NCI-H2227 treated with DMSO at 0.1 percent for 48 hours (cell line): ENCODE data around the gene PPM1B.
"Not testable (repeated sequence)": the region's sequence is repeated elsewhere in the genome, so short reads cannot be mapped to it uniquely, and the experiment has no call there.

Source experiments
- DNase-seq: peaks from one replicate; lab custom pipeline; 2025; lab: John Stamatoyannopoulos, UW

PPM1B gene

DNA sequence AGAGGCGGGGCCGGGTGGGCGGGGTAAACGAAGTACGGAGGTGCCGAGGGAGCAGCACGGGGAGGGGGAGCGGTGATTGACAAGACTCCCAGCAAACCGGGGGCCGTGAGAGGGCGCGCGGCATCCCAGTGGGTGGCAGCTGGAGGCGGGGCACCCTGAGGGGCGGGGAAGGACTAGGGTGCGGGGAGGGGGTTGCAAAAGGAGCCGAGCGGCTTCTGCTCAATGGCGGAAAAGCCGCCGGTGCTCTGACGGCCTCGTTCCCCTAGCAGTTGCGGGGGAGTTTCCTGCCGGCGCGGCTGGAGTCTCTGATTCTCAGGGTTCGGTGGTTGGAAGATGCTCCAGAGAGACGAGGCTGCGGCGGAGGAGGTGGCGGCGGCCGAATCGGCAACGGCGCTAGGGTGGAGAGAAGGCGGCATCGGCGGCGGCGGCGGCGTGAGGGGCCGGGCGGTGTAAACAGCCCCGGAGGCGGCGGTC, at the start of gene PPM1B:
Gene PPM1B (plus strand): TSS at position 195 of the 474 bp plus-strand sequence. CDS start 32,325 bp downstream, outside the sequence.
- no peak for DNase-seq

DNA sequence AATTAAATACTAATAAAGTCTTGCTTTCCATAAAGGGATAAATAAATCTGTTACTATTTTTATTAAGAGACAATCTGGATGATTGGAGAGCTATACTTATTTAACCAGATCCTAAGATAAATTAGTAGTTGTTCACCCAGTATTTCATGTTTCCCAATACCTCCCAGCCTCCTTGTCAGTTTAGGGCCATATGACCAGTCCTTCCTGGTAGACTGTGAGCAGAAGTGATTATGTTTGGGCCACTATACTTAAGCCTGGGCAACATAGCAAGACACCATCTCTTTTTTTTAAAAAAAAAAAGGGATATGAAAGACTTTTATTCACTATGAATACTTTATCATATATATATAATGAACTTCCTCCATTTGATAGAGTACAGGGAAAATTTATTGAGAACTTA, 48.8 kb upstream of the PPM1B start:
- DNase-seq = no peak

DNA sequence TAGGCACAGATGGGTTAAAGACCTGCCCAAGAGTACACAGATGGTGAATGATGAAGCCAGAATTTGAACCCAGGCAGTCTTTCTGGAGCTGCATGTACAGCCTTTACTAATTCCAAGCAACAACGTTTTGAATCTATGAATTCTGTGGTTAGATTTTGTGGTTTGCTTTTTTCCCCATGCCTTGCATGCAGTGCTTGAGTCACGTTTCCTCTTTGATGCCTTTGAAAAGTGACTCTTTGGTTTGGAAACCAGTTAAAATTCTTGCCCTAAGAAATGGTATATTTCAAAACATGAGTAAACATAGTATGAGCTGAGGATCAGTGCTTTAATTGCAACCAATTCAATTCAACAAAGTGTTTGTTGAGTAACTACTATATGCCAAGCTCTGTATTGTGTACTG, 48.2 kb upstream of the PPM1B start:
- DNase-seq = no peak

DNA sequence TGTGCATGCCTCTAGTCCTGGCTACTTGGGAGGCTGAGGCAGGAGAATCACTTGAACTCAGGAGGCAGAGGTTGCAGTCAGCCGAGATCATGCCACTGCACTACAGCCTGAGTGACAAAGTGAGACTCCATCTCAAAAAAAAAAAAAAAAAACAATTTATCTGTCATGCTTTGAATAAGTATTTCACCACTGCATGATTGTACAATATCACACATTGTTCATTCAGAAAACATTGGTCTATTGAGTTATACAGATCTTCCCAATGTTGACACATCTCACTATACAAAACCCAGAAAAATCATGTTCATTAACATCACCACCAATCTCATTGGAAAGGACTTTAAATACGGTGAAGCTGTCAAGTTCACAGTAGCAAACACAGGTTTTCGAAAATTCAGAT, 46.8 kb upstream of the PPM1B start:
- DNase-seq = no peak

DNA sequence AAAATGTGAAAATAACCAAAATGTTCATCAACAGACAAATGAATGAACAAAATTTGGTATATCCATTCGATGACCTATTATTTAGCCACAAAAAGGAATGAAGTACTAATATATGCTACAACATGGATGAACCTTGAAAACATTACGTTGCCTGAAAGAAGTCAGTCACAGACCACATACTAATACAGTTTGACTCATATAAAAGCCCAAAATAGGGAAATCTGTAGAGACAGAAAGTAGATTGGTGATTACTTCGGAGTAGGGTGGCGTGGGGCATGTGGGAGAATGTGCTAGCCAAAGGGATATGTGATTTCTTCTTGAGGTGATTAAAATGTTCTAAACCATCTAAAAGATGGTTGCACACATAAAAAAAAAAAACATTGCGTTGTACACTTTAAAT, 44.2 kb upstream of the PPM1B start:
- no peak for DNase-seq

DNA sequence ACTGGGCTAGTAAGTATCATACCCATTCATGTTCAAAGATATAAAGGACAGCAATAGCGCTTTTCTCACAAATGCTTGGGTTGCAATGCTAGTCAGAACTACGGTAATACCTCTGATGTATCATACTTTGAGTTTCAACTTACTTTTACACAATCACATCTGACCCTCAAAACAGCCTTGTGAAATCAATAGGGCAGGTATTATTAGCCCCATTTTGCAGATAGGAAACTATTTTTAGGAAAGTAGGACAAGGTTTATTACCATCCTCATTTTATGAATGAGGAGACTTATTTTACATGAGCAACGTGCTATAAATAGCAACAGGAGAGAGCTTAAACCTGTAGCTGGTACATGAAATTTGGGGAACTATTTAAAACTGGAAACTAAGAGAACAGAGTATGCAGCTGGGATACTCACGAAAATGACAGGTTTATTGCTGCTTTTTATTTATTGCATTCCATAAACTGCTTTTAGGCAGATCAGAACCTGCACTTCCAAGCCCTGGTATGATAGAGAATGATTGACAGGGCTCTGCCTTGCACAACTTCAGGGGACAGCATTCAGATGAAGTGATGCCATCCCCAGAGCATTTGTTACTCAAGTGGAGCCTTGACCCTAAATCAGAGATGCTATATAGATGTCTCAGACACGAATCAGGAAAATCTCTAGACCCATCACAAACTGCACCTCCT, 42.4 kb upstream of the PPM1B start:
- no peak for DNase-seq

DNA sequence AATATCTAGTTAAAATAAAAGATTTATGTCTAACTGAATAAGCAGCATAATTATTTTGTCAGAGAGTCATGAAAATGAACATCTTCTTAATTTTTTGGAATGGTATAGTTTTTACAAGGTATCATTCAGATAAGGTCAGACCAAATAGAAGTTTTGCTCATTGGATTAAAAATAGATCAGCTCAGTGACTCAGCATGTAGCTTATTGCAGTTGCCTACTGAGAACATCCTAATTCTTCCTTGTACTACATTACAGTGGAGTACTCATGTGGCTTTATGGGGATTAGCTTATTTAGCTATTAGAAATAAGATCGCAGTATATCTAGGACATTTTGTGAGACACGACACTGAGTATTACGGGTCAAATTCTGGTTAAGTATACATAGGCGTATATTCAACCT, 38.2 kb upstream of the PPM1B start:
- DNase-seq = no peak

DNA sequence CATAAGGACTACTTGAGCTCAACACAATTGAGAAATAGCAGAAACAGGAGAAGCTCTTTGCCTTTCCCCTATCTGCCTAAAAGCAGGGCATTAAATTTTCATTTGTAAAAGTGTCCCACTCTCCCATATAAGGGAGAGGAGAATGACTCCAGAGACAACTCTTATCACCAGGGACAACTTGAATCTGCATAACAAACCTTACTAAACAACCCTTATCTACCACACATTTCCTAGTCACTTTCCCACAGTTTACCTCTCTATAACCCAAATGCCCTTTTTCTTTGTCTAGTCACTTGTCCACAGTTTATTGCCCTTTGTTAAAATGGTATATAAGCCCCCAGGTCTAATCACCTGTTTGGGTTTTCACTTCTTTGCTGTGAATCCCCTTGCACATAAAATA, 37.5 kb upstream of the PPM1B start:
- no peak for DNase-seq

DNA sequence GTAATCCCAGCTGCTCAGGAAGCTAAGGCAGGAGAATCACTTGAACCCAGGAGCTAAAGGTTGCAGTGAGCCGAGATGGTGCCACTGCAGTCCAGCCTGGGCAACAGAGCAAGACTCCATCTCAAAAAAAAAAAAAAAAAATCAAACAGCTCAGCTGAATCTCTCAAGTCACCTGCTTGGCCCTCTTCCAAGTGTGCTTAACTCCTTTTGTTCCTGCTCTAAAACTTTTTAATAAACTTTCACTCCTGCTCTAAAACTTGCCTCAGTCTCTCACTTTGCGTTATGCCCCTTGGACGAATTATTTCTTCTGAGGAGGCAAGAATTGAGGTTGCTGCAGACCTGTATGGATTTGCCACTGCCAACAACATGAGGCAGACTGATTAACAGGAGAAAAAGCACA, 35.1 kb upstream of the PPM1B start:
- not testable (repeated sequence) for DNase-seq

DNA sequence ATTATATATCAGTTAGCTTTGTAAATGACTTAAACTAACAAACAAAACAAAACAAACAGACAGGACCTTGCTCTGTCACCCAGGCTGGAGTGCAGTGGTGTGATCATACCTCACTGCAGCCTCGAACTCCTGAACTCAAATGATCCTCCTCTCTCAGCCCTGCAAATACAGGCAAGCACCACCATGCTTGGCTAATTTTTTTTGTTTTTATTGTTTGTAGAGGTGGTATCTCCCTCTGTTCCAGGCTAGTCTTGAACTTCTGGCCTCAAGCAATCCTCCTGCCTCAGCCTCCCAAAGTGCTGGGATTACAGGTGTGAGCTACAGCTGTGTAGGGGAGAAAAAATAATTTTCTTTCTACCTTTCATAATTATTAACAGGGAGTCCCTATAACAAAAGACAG, 33.8 kb upstream of the PPM1B start:
- no peak for DNase-seq

DNA sequence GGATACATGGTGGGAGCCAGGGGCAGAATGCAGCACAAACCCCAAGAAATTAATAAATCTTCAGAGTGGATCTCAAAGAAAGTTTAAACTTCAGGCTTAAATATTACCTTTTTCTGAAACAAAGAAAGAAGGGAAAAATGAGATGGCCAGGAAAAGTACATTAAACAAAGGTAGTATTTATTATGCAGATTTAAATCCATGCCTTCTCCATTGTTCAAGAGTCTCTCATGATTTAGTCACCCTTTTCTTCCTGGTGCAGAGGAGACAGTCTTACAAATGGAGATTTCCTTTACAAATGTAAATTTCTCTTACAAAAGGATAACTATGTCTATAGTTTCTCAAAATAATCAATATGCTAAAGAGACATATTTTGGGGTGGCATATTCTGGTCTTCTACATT, 33.4 kb upstream of the PPM1B start:
- no peak for DNase-seq

DNA sequence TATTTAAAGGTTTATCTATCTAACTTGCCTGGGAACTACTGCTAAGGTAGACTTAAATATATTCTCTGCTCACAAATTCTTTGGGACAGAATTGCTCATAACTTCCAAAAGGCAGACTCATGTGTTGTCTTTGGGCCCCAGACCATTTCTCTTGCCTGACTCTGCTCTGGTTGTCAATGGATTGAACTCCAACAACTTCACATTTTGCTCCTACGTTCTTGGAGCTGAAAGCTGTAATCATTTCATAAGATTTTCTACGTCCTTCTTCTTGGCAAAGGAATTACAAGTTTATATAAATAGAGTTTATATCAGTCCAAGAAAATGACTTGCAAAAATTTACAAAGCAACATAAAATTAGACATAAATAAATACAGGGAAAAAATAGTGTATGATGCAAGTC, 32.9 kb upstream of the PPM1B start:
- DNase-seq = no peak

DNA sequence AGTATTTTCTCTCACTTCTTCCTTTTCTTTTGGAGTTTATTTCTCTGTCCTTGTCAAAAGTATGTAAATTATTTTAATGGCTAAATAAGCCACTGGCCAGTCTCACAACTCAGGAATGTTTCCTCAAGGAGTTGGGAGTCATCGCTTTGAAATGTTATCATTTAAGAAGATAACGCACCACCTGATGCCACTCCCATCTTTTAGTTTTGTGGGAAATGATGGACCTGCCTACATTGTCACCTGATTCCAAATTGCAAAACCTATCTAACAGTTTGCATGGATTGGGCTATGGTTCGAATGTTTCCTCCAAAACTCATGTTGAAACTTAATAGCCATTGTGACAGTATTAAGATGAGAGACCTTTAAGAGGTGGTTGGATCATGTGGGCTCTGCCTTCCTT, 32.4 kb upstream of the PPM1B start:
- no peak for DNase-seq

DNA sequence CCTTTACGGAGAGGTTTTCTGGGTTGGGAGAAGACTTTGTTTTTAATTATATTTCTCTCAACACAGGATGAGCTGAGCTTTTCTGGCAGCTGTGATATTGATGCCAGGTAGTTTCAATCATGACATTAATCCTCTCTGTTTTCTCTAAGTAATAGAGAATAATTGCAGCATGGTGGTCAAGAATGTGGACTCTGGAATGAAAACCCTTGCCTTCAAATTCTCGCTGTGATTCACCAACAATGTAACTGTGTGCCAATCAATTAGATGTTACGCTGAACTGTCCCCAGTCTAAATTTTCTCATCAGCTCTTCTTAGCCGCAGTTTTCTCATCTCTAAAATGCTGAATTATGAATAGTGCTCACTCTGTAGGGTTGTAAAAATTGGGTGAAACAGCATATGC, 31.6 kb upstream of the PPM1B start:
- no peak for DNase-seq

DNA sequence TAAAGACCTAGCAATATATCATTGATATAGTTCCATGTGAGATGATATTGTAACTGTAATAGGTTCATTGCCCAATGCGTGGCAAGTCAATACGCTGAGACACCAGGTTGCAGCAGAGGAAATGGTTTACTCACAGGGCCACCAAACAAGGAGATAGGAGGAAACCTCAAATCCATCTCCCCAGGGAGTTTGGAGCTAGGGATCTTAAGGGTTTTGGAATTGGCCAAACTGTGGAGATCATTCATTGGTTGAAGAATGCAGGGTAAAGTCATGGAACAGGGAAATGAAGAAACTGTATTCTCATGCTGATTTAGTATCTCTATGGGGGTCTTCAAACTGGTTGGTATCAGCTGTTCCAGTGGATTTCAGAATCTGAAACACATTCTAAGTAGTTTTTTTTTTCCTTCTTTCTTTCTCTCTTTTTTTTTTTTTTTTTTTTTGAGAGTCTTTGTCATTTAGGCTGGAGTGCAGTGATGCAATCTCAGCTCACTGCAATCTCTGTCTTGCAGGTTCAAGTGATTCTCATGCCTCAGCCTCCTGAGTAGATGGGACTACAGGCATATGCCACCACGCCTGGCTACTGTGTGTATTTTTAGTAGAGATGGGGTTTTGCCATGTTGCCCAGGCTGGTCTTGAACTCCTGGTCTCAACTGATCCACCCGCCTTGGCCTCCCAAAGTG, 30.7 kb upstream of the PPM1B start:
- DNase-seq = no peak

DNA sequence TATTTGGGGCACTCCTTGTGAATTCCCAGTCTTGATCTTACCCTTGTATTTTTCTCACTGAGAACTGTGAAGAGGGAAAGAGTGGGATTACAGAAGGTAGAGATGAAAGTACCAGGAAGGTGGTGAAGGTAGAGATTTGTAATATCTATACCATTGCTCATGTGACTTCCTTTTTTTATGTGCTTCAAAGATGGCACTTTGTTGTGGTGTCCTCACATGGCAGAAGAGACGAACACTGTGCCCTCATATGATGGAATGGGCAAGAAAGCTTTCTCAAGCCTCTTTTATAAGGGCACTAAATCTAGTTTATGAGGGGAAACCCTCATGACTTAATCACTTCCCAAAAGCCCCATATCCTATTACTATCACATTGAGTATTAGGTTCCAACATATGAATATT, 28.9 kb upstream of the PPM1B start:
- DNase-seq = no peak

DNA sequence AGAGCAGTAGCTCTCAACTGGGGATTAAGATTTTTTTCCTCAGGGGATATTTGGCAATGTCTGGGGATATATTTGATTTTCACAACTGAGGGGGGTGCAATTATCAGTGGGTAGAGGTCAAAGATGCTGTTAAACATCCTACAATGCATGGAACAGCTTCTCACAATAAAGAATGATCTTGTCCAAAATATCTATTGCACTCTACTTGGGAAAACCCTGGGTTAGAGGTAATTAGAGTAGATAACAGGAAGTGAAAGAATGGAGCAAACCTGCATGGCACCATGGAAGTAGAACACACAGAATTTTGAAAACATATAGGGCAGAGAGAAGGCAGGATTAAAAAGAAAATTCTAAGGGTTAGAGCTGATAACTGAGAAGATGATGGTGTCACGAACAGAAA, 26.4 kb upstream of the PPM1B start:
- no peak for DNase-seq

DNA sequence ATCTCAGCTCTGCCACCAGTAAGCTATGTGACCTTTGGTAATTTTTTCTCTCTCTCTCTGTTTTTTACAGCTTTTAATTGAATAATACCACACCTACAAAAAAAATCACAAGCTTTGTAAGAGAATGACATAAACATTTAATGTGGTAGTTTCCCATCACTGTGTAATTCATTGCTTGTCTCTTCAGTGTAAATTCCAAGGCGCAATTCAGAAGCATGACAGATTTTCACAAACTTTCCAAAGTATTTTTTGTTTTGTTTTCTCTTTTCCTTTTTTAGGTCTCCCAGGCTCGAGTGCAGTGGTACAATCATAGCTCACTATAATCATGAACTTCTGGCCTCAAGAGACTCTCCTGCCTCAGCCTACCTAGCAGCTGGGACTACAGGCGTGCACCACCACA, 25.0 kb upstream of the PPM1B start:
- no peak for DNase-seq

DNA sequence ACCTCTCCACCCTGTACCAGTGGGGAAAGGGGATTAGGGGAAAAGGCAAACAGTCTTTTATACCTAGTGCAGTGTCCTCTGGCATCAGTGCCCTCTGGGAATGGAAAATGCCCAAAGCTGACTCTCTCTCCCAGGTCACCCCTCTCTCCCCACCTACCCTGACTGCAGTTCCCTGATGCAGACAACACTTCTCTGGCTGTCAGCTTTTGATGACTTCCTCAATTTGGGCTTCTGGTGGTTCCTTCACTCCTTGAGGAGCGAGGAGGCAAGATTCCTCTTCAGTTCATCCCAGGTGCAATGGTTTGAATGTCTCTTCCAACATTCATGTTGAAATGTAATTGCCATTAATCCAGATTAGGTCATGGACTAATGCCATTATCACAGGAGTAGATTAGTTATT, 19.7 kb upstream of the PPM1B start:
- DNase-seq = no peak

DNA sequence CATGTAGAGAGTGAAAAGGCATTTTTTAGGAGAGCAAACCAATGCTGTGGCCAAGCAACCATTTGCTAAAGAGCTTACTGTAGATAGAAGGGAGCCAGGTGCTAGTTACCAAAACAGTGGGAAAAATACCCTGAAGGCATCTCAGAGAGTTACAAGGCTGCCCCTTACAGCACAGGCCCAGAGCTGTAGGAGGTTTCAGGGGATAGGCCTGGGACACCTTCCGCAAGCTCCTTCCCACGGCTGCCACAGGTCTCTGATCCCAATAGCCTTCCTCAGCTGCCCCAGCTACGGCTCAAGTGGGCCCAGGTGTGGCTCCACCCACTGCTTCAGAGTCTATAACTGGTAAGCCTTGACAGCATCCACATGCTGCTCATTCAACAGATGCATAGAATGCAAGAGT, 18.2 kb upstream of the PPM1B start:
- DNase-seq = no peak

DNA sequence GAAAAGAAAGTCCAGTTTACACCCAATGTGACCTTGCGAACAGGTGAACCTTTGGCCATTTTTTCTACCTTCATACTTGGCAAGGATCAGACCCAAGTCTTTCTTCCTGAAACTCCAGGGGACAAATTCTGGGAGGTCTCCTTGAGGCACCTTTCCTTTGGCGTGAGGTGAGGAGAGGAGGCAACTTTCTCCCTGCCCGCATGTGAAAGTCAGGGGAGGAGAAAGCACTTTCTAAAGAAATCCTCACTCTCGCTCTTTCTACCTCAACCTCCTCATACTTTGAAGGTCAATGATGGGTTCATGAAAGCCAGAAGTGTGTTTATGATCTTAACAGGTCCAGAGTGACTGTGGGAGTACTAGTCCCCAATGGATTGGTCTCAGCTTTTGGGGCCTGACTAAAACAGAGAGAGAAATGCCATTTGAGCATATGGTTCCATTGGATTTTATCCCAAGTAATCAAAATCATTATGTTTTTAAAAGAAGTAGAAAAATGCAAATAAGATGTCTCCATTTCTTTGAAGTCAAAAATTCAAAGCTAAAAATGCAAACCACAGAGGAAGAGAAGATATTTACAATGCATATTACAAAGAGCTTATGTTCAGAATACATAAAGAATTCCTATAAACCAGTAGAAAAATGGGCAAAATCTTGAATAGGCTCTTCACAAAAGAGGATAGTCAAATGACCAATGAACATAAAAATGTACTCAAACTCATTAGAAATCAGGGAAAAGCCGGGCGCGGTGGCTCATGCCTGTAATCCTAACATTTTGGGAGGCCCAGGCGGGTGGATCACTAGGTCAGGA, 15.6 kb upstream of the PPM1B start:
- DNase-seq = no peak

DNA sequence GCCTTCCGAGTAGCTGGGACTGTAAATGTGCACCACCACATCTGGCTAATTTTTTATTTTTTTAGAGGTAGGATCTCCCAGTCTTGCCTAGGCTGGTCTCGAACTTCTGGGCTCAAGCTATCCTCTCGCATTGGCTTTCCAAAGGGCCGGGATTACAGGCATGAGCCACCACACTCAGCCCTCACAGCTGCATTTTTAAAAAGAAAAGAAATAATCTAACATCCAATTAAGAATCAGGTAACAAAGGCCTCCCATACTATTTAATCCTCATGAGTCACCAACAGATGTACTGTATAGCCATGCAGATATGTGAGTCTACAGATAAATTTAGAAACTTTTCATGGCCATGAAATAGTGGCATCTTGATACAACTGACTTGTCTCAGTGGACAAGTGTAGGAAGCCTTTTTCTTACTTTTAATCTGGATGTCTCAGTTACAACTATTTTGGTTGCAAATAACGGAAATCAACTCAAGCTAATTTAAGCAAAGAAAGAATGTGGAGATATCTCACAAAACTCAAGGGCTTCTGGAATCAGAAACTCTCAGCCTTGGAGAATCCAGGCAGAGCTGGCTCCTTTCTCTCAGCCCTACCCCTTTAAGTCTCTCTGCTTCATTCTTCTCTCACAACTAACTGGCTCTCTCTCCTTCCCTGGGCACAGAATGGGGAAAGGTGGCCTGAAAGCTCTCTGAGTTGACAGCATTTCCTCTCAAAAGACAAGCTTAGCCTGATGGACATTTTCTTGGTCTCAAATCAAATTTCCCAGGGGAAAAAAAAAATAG, 12.8 kb upstream of the PPM1B start:
- no peak for DNase-seq
